ENCODE data around the gene INHBC. TPM values are rescaled to one million over a fixed set of nuclear protein-coding genes. Genes with fewer than 3 reads are reported as not detected.

The INHBC gene
- total RNA-seq, 1 donor from 2014 or later = not detected

Other genes starting within 250 kb of the INHBC start
- 0.36 and 0.49 TPM in 2 replicates for gene NXPH4, start 218.0 kb upstream of the INHBC start, total RNA-seq
- 276 and 280 TPM in 2 replicates for gene SHMT2, start 205.1 kb upstream of the INHBC start, total RNA-seq
- gene STAC3, start 183.6 kb upstream of the INHBC start, total RNA-seq = 3.1 and 4.2 TPM in 2 replicates
- gene R3HDM2, start 3.7 kb upstream of the INHBC start, total RNA-seq = 39.0 and 44.6 TPM in 2 replicates
- 0.22 and 0.41 TPM in 2 replicates for gene INHBE, start 20.5 kb downstream of the INHBC start, total RNA-seq
- 1.5 and 2.5 TPM in 2 replicates for gene GLI1, start 25.0 kb downstream of the INHBC start, total RNA-seq
- gene ARHGAP9, start 45.1 kb downstream of the INHBC start, total RNA-seq = 102 TPM in 2 replicates
- gene MARS1, start 53.3 kb downstream of the INHBC start, total RNA-seq = 283 and 318 TPM in 2 replicates
- gene DDIT3, start 85.7 kb downstream of the INHBC start, total RNA-seq = 17.8 and 18.1 TPM in 2 replicates
- gene MBD6, start 88.0 kb downstream of the INHBC start, total RNA-seq = 63.3 and 66.8 TPM in 2 replicates
- gene DCTN2, start 112.4 kb downstream of the INHBC start, total RNA-seq = 78.6 and 83.5 TPM in 2 replicates
- gene KIF5A, start 115.3 kb downstream of the INHBC start, total RNA-seq = 2.4 TPM in 2 replicates
- gene PIP4K2C, start 156.4 kb downstream of the INHBC start, total RNA-seq = 22.8 and 25.7 TPM in 2 replicates
- 16.8 and 18.5 TPM in 2 replicates for gene DTX3, start 170.0 kb downstream of the INHBC start, total RNA-seq
- 0.60 and 1.5 TPM in 2 replicates for gene ARHGEF25, start 176.7 kb downstream of the INHBC start, total RNA-seq
- gene B4GALNT1, start 198.4 kb downstream of the INHBC start, total RNA-seq = 4.4 and 4.6 TPM in 2 replicates

Data from activated T-helper 1 cell treated with anti-CD3 and anti-CD28 coated beads, Interleukin-12 subunit alpha, Interleukin-12 subunit beta, Interleukin-2, Interleukin-4 antibody, amounts not matched to agents 30 ng/mL and 10 ng/mL and 1 ng/mL, durations not matched to agents 14 hours and 24 hours and 36 hours (primary cell).